IMR-90 (cell line): ENCODE results near the gene INSR. TPM values are rescaled to one million over a fixed set of nuclear protein-coding genes. Genes with fewer than 3 reads are reported as not detected.

Source experiments
- ATAC-seq: fragments of 200-7000 bp; cut with Tn5 transposase; 2 replicates; pipeline ENCODE4 v1.9.1; 2020; ENCODE audit warnings: low read depth, mild to moderate bottlenecking, moderate library complexity
- BruUV-seq: library from RNA; stranded (reverse); fragments of 400-500 nt; replicated peaks from 2 replicates; lab custom pipeline; 2021; lab: Mats Ljungman, UMichigan
- CTCF ChIA-PET: fragments of 300-600 bp; formaldehyde crosslinking; extraction: SDS; loops from one replicate; lab custom pipeline; 2021; ENCODE audit warnings: antibody characterized with exemption; lab: Yijun Ruan, JAX
- POLR2A ChIA-PET: fragments of 300-600 bp; sonication (Branson Sonifier 250); formaldehyde crosslinking; loops from one replicate; lab custom pipeline; 2022; ENCODE audit warnings: antibody characterized with exemption; ENCODE audit not compliant: unreplicated experiment; lab: Charles Lee
- DNase-seq: peaks from one replicate; pipeline ENCODE4 v3.0.0; 2013
- H2AFZ ChIP-seq: replicated peaks from 2 replicates; pipeline ENCODE3; 2013; ENCODE audit warnings: low read length, mild to moderate bottlenecking; ENCODE audit not compliant: poor library complexity
- H2AK5ac ChIP-seq: 2 replicates; pipeline ENCODE4 v1.6.1; 2013; ENCODE audit warnings: low read depth, low read length, inconsistent platforms
- H2AK9ac ChIP-seq: replicated peaks from 2 replicates; pipeline ENCODE3; 2013; ENCODE audit warnings: mild to moderate bottlenecking, low read depth, low read length, moderate library complexity; ENCODE audit not compliant: poor library complexity
- H2BK120ac ChIP-seq: 2 replicates; pipeline ENCODE4 v1.6.1; 2013; ENCODE audit warnings: low read depth, low read length, inconsistent platforms
- H2BK15ac ChIP-seq: 3 replicates; pipeline ENCODE4 v1.6.1; 2013; ENCODE audit warnings: low read depth, low read length, inconsistent platforms
- H2BK20ac ChIP-seq: 2 replicates; pipeline ENCODE4 v1.6.1; 2013; ENCODE audit warnings: low read depth, mild to moderate bottlenecking, inconsistent platforms, low read length, moderate library complexity
- H2BK5ac ChIP-seq: 2 replicates; pipeline ENCODE4 v1.6.1; 2013; ENCODE audit warnings: mild to moderate bottlenecking, low read depth, low read length, inconsistent platforms; ENCODE audit not compliant: poor library complexity, severe bottlenecking
- H3K14ac ChIP-seq: replicated peaks from 2 replicates; pipeline ENCODE4 v1.6.1; 2013; ENCODE audit warnings: low read depth, low read length, inconsistent platforms
- H3K18ac ChIP-seq: 2 replicates; pipeline ENCODE4 v1.6.1; 2013; ENCODE audit warnings: low read depth, low read length, control low read depth
- H3K23ac ChIP-seq: 2 replicates; pipeline ENCODE4 v1.6.1; 2013; ENCODE audit warnings: low read depth, low read length, inconsistent platforms
- H3K27ac ChIP-seq: 2 replicates; pipeline ENCODE4 v1.5.1; 2013; ENCODE audit warnings: mild to moderate bottlenecking, control low read depth, low read length; ENCODE audit not compliant: insufficient read depth
- H3K27me3 ChIP-seq: 2 replicates; pipeline ENCODE4 v1.6.1; 2013; ENCODE audit warnings: low read length; ENCODE audit not compliant: control insufficient read depth, insufficient read depth
- H3K36me3 ChIP-seq: 2 replicates; pipeline ENCODE4 v1.6.1; 2013; ENCODE audit warnings: low read length, mixed read lengths; ENCODE audit not compliant: control insufficient read depth, insufficient read depth
- H3K4ac ChIP-seq: 2 replicates; pipeline ENCODE4 v1.6.1; 2013; ENCODE audit warnings: low read depth, low read length, inconsistent platforms
- H3K4me1 ChIP-seq: 2 replicates; pipeline ENCODE4 v1.6.1; 2013; ENCODE audit warnings: low read length, mixed read lengths; ENCODE audit not compliant: control insufficient read depth, insufficient read depth
- H3K4me2 ChIP-seq: 2 replicates; pipeline ENCODE4 v1.6.1; 2013; ENCODE audit warnings: low read depth, mild to moderate bottlenecking, control low read depth, low read length, moderate library complexity
- H3K4me3 ChIP-seq: 2 replicates; pipeline ENCODE4 v1.5.1; 2013; ENCODE audit warnings: low read depth, mild to moderate bottlenecking, control low read depth, low read length, moderate library complexity; ENCODE audit not compliant: insufficient read depth
- H3K56ac ChIP-seq: 2 replicates; pipeline ENCODE4 v1.6.1; 2013; ENCODE audit warnings: low read length, inconsistent platforms; ENCODE audit not compliant: insufficient read depth; ENCODE audit errors: extremely low read depth
- H3K79me1 ChIP-seq, 2 experiments: 2 replicates each; pipeline ENCODE4 v1.6.1; 2013; ENCODE audit warnings: low read length in 2 of 2, inconsistent platforms in 1 of 2, low read depth in 1 of 2
- H3K9ac ChIP-seq: 2 replicates; pipeline ENCODE4 v1.6.1; 2013; ENCODE audit warnings: low read depth, low read length, control low read depth
- H3K9me1 ChIP-seq: 2 replicates; pipeline ENCODE4 v1.6.1; 2013; ENCODE audit warnings: low read length, inconsistent platforms; ENCODE audit not compliant: insufficient read depth
- H3K9me3 ChIP-seq: 2 replicates; pipeline ENCODE4 v1.6.1; 2013; ENCODE audit warnings: low read length; ENCODE audit not compliant: control insufficient read depth, insufficient read depth
- H4K20me1 ChIP-seq: 2 replicates; pipeline ENCODE4 v1.6.1; 2013; ENCODE audit warnings: low read length, inconsistent platforms; ENCODE audit not compliant: insufficient read depth
- H4K5ac ChIP-seq: 2 replicates; pipeline ENCODE4 v1.6.1; 2013; ENCODE audit warnings: mild to moderate bottlenecking, low read depth, low read length, control low read depth
- H4K8ac ChIP-seq, 2 experiments: 2 replicates each; pipeline ENCODE4 v1.6.1; 2013; ENCODE audit warnings: low read depth in 2 of 2, low read length in 2 of 2, control low read depth in 1 of 2, inconsistent platforms in 1 of 2
- H4K91ac ChIP-seq: 2 replicates; pipeline ENCODE4 v1.6.1; 2013; ENCODE audit warnings: low read depth, low read length, inconsistent platforms; ENCODE audit not compliant: insufficient read depth
- ELK1 ChIP-seq: fragments of 150-350 bp; IDR thresholded peaks from 2 replicates; pipeline ENCODE4 v1.6.1; 2016; ENCODE audit warnings: low read depth, mild to moderate bottlenecking, low read length, moderate library complexity, borderline replicate concordance
- WGBS, 2 experiments: methylation state at CpG; one replicate each; pipeline versions ENCODE4 v1.1.5 to v1.1.7; 2013; ENCODE audit warnings: missing lambda C conversion rate in 2 of 2; ENCODE audit not compliant: insufficient read length in 1 of 2; ENCODE audit errors: extremely low coverage in 2 of 2; 5-methylcytosine and 5-hydroxymethylcytosine counted together
- dilution Hi-C: fragments of 300-500 bp; cut with HindIII; formaldehyde crosslinking; loops from one replicate; pipeline ENCODE4 v1.14.3; 2018; ENCODE audit warnings: low sequenced_read_pairs; ENCODE audit not compliant: unreplicated experiment
- in situ Hi-C: fragments of 300-500 bp; cut with MboI; formaldehyde crosslinking; loops from 3 replicates; pipeline ENCODE4 v1.14.3; 2019; ENCODE audit warnings: low sequenced_read_pairs, inconsistent platforms, mixed read lengths
- intact Hi-C: fragments of 100-400 bp; cut with micrococcal nuclease; formaldehyde crosslinking; loops from 2 replicates; pipeline ENCODE4 v1.10.0; 2022
- polyA plus RNA-seq, 3 experiments: library from polyadenylated mRNA; depleted of rRNA; stranded (reverse); fragments of >200 nt; gene quantifications; 2 replicates each; pipeline ENCODE4 v1.2.3, GENCODE V29; 2012; ENCODE audit warnings: low replicate concordance in 1 of 3
- total RNA-seq: library from RNA; depleted of rRNA; stranded (reverse); fragments of >200 nt; gene quantifications from 2 replicates; pipeline ENCODE4 v1.2.3, GENCODE V29; 2012

The INSR gene
- total and polyA plus RNA-seq, 2 of the 4 experiments (the other 2 are of a cell fraction): 2.8 to 7.9 TPM

DNA sequence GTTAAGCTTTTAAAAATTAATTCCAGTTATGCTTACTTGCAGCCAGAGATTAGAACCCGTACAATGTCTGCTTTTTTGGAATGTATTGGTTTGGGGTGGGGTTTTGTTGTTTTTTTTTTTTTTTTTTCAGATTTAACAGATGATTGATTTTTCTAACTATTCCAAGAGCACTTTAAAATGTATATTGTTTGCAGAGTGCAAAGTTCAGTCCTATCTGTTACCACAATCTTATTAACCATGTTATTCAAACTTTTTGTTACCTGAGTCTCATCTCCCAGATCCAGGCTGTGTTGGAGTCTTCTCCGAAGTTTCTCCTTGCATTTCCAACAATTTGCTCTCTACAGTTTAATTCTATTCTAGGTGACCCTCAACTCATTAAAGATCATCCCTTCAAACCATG is 91.3 kb downstream of the INSR start:
- in situ Hi-C loops: no loop called here
- no CpG with 5 or more reads among the region's 2 CpGs for WGBS, 2 experiments
- CTCF ChIA-PET: interaction anchor here (0.7 kb wide), 1 partner anchor 48 kb away, joined by 3 read pairs; no protein-coding TSS in a partner anchor

More for the DNA sequence above, 91.3 kb downstream of the INSR start:
- H3K9ac ChIP-seq: no peak overlapping the region
- DNase-seq (no peak), ATAC-seq (no peak)
- POLR2A ChIA-PET: no interaction called here
- H3K4ac ChIP-seq: no peak overlapping the region
- dilution Hi-C loops (no loop called here), intact Hi-C loops (no loop called here)
- H3K27ac ChIP-seq: no peak overlapping the region
- no peak overlapping the region for H2BK15ac ChIP-seq
- no peak overlapping the region for H3K18ac ChIP-seq
- H3K4me1 ChIP-seq: no peaks in the 10 kb centered on the region
- H3K79me1 ChIP-seq: no peaks in the 10 kb centered on the region; a peak in 1 of 4 replicates
- H2AK9ac ChIP-seq: no peak overlapping the region
- H2BK120ac ChIP-seq: no peak overlapping the region
- no peak overlapping the region for H2BK5ac ChIP-seq
- H2BK20ac ChIP-seq: no peak overlapping the region
- no peaks in the 10 kb centered on the region for H4K20me1 ChIP-seq
- H2AFZ ChIP-seq: no peak overlapping the region
- no peak overlapping the region for H3K14ac ChIP-seq
- no peak overlapping the region for H2AK5ac ChIP-seq
- no peak overlapping the region for H3K23ac ChIP-seq
- H4K8ac ChIP-seq: no peak overlapping the region
- H3K27me3 ChIP-seq: no peaks in the 10 kb centered on the region
- no peak overlapping the region for H4K5ac ChIP-seq
- no peak overlapping the region for H4K91ac ChIP-seq
- H3K9me3 ChIP-seq: no peaks in the 10 kb centered on the region
- H3K4me2 ChIP-seq: no peak overlapping the region
- H3K56ac ChIP-seq: no peak overlapping the region
- no peaks in the 10 kb centered on the region; the same call in 1 of the 2 replicates for H3K9me1 ChIP-seq
- no peak overlapping the region for H3K4me3 ChIP-seq
- TF ChIP-seq ELK1: no peak
- no TSS peak for BruUV-seq
- H3K36me3 ChIP-seq: no peaks in the 10 kb centered on the region
